Fibroblast of lung (primary cell): ENCODE results near the gene PAK6.

Experiments
- CTCF ChIP-seq, 2 donors: IDR thresholded peaks in 1 of 2; conservative IDR thresholded peaks in 1 of 2; 1 replicate in 1 of 2; 2 replicates in 1 of 2; pipeline ENCODE4 v1.5.1; 2011 to 2012; ENCODE audit warnings: low read length in 2 of 2, control low read depth in 1 of 2, inconsistent platforms in 1 of 2, low read depth in 1 of 2, mild to moderate bottlenecking in 1 of 2
- EZH2 ChIP-seq: IDR thresholded peaks from 2 replicates; pipeline ENCODE4 v1.5.1; 2012; ENCODE audit warnings: low read length, control low read depth, mild to moderate bottlenecking; ENCODE audit errors: missing control alignments

- TF ChIP-seq CTCF (conservative IDR thresholded peaks at IDR 0.05 in 1 of 2, IDR thresholded peaks at IDR 0.05 in 1 of 2; ENCODE audit: low read depth in 1 of 2, low read length in 2 of 2) (no peak), EZH2 (no peak)
These were observed 17.9 kb downstream of the PAK6 start for GRCh38 chr15:40256638-40257235.
